Measurements from ENCODE around the gene CST9. TPM values are rescaled to one million over a fixed set of nuclear protein-coding genes. Genes with fewer than 3 reads are reported as not detected.

CST9 gene
- total and polyA plus RNA-seq, 2 donors (not counting 3 experiments of a cell fraction or from before 2014, with no cell fraction given) = not detected

- no peaks in the 10 kb centered on the region for H3K36me3 ChIP-seq (ENCODE audit: control insufficient read depth in 2 of 2, extremely low read depth in 1 of 2, insufficient read depth in 2 of 2, low read length in 2 of 2)
- FAIRE-seq (no peak), DNase-seq (ENCODE audit: low read depth, low spot score) (no peak)
- ChIA-PET POLR2A (no interaction called here), CTCF (no interaction called here)
- no peak overlapping the region for H3K27ac ChIP-seq (ENCODE audit: insufficient read depth, low read depth, low read length)
- intact Hi-C loops (cut with micrococcal nuclease) = no loop called here
- no peak overlapping the region for H3K4me3 ChIP-seq (replicated peaks in 1 of 3; ENCODE audit: insufficient read depth in 1 of 3, low read depth in 1 of 3, low read length in 3 of 3)
- H3K9me3 ChIP-seq (replicated peaks; ENCODE audit: control insufficient read depth, insufficient read depth, low read length) = no peaks in the 10 kb centered on the region
- no peak for TF ChIP-seq POLR2A (IDR thresholded peaks at IDR 0.05; ENCODE audit: low read depth, low read length)
- TF ChIP-seq, protein P1, sequence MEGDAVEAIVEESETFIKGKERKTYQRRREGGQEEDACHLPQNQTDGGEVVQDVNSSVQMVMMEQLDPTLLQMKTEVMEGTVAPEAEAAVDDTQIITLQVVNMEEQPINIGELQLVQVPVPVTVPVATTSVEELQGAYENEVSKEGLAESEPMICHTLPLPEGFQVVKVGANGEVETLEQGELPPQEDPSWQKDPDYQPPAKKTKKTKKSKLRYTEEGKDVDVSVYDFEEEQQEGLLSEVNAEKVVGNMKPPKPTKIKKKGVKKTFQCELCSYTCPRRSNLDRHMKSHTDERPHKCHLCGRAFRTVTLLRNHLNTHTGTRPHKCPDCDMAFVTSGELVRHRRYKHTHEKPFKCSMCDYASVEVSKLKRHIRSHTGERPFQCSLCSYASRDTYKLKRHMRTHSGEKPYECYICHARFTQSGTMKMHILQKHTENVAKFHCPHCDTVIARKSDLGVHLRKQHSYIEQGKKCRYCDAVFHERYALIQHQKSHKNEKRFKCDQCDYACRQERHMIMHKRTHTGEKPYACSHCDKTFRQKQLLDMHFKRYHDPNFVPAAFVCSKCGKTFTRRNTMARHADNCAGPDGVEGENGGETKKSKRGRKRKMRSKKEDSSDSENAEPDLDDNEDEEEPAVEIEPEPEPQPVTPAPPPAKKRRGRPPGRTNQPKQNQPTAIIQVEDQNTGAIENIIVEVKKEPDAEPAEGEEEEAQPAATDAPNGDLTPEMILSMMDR (IDR thresholded peaks at IDR 0.05; ENCODE audit: extremely low read depth in 1 of 2, insufficient read depth in 1 of 2, low read depth in 1 of 2, low read length in 2 of 2) = no peak
- TF ChIP-seq POLR2AphosphoS5 (IDR thresholded peaks at IDR 0.05; ENCODE audit: insufficient read depth, low read depth, low read length) = no peak
- TF ChIP-seq FOS (IDR thresholded peaks at IDR 0.05; ENCODE audit: borderline replicate concordance, insufficient read depth, low read length) = no peak
- TF ChIP-seq JUN (IDR thresholded peaks at IDR 0.05; ENCODE audit: borderline replicate concordance, insufficient read depth, insufficient read length, low read depth) = no peak
- H4K20me1 ChIP-seq (replicated peaks; ENCODE audit: control insufficient read depth, extremely low read depth, insufficient read depth, low read length) = no peaks in the 10 kb centered on the region
- dilution Hi-C loops (cut with MboI; ENCODE audit: extremely low pct_ligation_motif_present, low sequenced_read_pairs) = no loop called here
- no peaks in the 10 kb centered on the region for H3K79me2 ChIP-seq (ENCODE audit: control insufficient read depth, insufficient read depth, low read length)
- H3K4me2 ChIP-seq (ENCODE audit: insufficient read depth, low read length) = no peak overlapping the region
- H3K9ac ChIP-seq (replicated peaks; ENCODE audit: extremely low read depth, insufficient read depth, low read length) = no peak overlapping the region
- no peaks in the 10 kb centered on the region for H3K9me1 ChIP-seq (replicated peaks; ENCODE audit: control insufficient read depth, extremely low read depth, insufficient read depth, low read length)
- no peaks in the 10 kb centered on the region for H3K27me3 ChIP-seq (ENCODE audit: control insufficient read depth in 2 of 2, insufficient read depth in 2 of 2, low read length in 2 of 2)
- H2AFZ ChIP-seq (ENCODE audit: low read depth, low read length) = no peak overlapping the region
- BruUV-seq (replicated peaks) = no TSS peak
- no peaks in the 10 kb centered on the region for H3K4me1 ChIP-seq (ENCODE audit: control insufficient read depth, extremely low read depth, insufficient read depth, low read length)
Observed at GRCh38 chr20:23583526-23583925, 22.2 kb downstream of the CST9 start.

- TF ChIP-seq POLR2A (IDR thresholded peaks at IDR 0.05; ENCODE audit: low read depth, low read length) (no peak), JUN (IDR thresholded peaks at IDR 0.05; ENCODE audit: borderline replicate concordance, insufficient read depth, insufficient read length, low read depth) (no peak), MYC (IDR thresholded peaks at IDR 0.05; ENCODE audit: low read depth, low read length) (no peak), MAX (IDR thresholded peaks at IDR 0.05; ENCODE audit: insufficient read depth, insufficient read length) (no peak), GATA2 (IDR thresholded peaks at IDR 0.05; ENCODE audit: insufficient read depth, insufficient read length, low read depth, low read length) (no peak), FOS (IDR thresholded peaks at IDR 0.05; ENCODE audit: borderline replicate concordance, insufficient read depth, low read length) (no peak), POLR2AphosphoS5 (IDR thresholded peaks at IDR 0.05; ENCODE audit: insufficient read depth, low read depth, low read length) (no peak)
- TF ChIP-seq, protein P1 (IDR thresholded peaks at IDR 0.05; ENCODE audit: extremely low read depth in 1 of 2, insufficient read depth in 1 of 2, low read depth in 1 of 2, low read length in 2 of 2) = no peak
- dilution Hi-C loops (cut with MboI; ENCODE audit: extremely low pct_ligation_motif_present, low sequenced_read_pairs) = no loop called here
- Histone ChIP-seq H3K79me2 (ENCODE audit: control insufficient read depth, insufficient read depth, low read length) (no peaks in the 10 kb centered on the region), H3K27ac (ENCODE audit: insufficient read depth, low read depth, low read length) (no peak overlapping the region), H3K4me2 (ENCODE audit: insufficient read depth, low read length) (no peak overlapping the region), H3K9me3 (replicated peaks; ENCODE audit: control insufficient read depth, insufficient read depth, low read length) (no peaks in the 10 kb centered on the region), H2AFZ (ENCODE audit: low read depth, low read length) (no peak overlapping the region), H3K9ac (replicated peaks; ENCODE audit: extremely low read depth, insufficient read depth, low read length) (no peak overlapping the region), H3K27me3 (ENCODE audit: control insufficient read depth in 2 of 2, insufficient read depth in 2 of 2, low read length in 2 of 2) (peaks cover 0 to 1% of the 10 kb centered on the region in 2 experiments), H3K4me3 (replicated peaks in 1 of 3; ENCODE audit: insufficient read depth in 1 of 3, low read depth in 1 of 3, low read length in 3 of 3) (no peak overlapping the region), H3K4me1 (ENCODE audit: control insufficient read depth, extremely low read depth, insufficient read depth, low read length) (no peaks in the 10 kb centered on the region), H3K9me1 (replicated peaks; ENCODE audit: control insufficient read depth, extremely low read depth, insufficient read depth, low read length) (no peaks in the 10 kb centered on the region), H3K36me3 (ENCODE audit: control insufficient read depth in 2 of 2, extremely low read depth in 1 of 2, insufficient read depth in 2 of 2, low read length in 2 of 2) (no peaks in the 10 kb centered on the region), H4K20me1 (replicated peaks; ENCODE audit: control insufficient read depth, extremely low read depth, insufficient read depth, low read length) (no peaks in the 10 kb centered on the region)
- BruUV-seq (replicated peaks) = no TSS peak
- FAIRE-seq (no peak), DNase-seq (ENCODE audit: low read depth, low spot score) (no peak)
- POLR2A ChIA-PET = no interaction called here
- intact Hi-C loops (cut with micrococcal nuclease) = no loop called here
- CTCF ChIA-PET = no interaction called here
Observed at GRCh38 chr20:23582293-23582692, 23.4 kb downstream of the CST9 start.

Measured in endothelial cell of umbilical vein (primary cell).